ENCODE measurements around the gene CALD1. TPM values are rescaled to one million over a fixed set of nuclear protein-coding genes. Genes with fewer than 3 reads are reported as not detected.

Gene CALD1
- total and polyA plus RNA-seq, 11 donors = 89.6 to 186 (median 125) TPM

GRCh38 chr7:134784251-134785049 lies 5.0 kb downstream of the CALD1 start:
- WGBS, 4 donors = 75 to 90% (median 85%) methylated on average over 9 of the region's 9 CpGs
- H3K9me3 ChIP-seq = no peaks in the 10 kb centered on the region
- H3K4me3 ChIP-seq = peak overlapping the region in 1 of 12 donors; percentile 66
- peaks cover 0 to 20% (median 3%) of the 10 kb centered on the region in 9 donors for H3K36me3 ChIP-seq
- H3K27ac ChIP-seq = peak overlapping the region in 8 of 12 donors; percentile 9 to 92 (median 58)
- no peak for DNase-seq
- TF ChIP-seq CTCF (IDR thresholded peaks at IDR 0.05) = no peak
- TF ChIP-seq POLR2A (IDR thresholded peaks at IDR 0.05) = no peak
- no peaks in the 10 kb centered on the region for H3K27me3 ChIP-seq
- intact Hi-C loops (cut with DNase I) = loop anchor here in 9 of 10 donors (5.0 to 10.0 kb wide), 9 partner anchors 43 to 158 kb away; no protein-coding TSS in a partner anchor
- peaks cover 0 to 85% (median 57%) of the 10 kb centered on the region in 12 donors for H3K4me1 ChIP-seq
- ATAC-seq = no peak

- ATAC-seq (no peak), DNase-seq (no peak)
- H3K4me3 ChIP-seq = peak overlapping the region in 1 of 12 donors; percentile 14
- H3K36me3 ChIP-seq = peaks cover 0 to 20% (median 3%) of the 10 kb centered on the region in 9 donors
- no peaks in the 10 kb centered on the region for H3K27me3 ChIP-seq
- no peak for TF ChIP-seq CTCF (IDR thresholded peaks at IDR 0.05)
- TF ChIP-seq POLR2A (IDR thresholded peaks at IDR 0.05) = no peak
- no peaks in the 10 kb centered on the region for H3K9me3 ChIP-seq
- intact Hi-C loops (cut with DNase I) = loop anchor here in 6 of 10 donors (5.0 to 10.0 kb wide), 4 partner anchors 41 to 149 kb away; no protein-coding TSS in a partner anchor
- H3K27ac ChIP-seq = peak overlapping the region in 11 of 12 donors; percentile 7 to 92 (median 81)
- H3K4me1 ChIP-seq = peaks cover 0 to 99% (median 68%) of the 10 kb centered on the region in 12 donors
Measured at GRCh38 chr7:134785842-134786241, 6.4 kb downstream of the CALD1 start.

DNA sequence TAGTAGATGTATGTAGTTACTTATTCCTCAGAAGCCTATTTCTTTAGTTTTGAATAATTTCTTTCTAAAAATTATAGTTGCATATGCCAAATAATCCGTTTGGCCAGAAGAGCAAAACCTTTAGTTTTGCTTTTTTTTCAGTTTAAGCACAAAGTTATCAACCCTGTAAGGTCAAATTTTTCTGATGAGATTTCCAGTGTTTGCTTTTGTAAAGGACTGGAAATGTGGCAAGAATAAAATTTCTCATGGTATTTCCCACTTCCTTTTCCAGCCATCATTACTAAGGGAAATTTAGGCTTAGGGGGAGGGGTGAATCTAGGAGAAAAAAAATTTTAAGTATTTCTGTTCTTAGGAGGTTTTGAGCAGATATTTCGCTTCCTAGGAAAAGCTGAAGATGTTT lies 7.6 kb downstream of the CALD1 start:
- intact Hi-C loops (cut with DNase I) = loop anchor here in 6 of 10 donors (5.0 to 10.0 kb wide), 4 partner anchors 40 to 148 kb away; no protein-coding TSS in a partner anchor
- no peak for ATAC-seq
- Histone ChIP-seq H3K9me3 (no peaks in the 10 kb centered on the region), H3K27ac (peak overlapping the region; percentile 12 to 92 (median 84)), H3K4me3 (peak overlapping the region in 6 of 12 donors; percentile 6 to 24 (median 17)), H3K36me3 (peaks cover 0 to 20% (median 3%) of the 10 kb centered on the region in 9 donors), H3K27me3 (no peaks in the 10 kb centered on the region), H3K4me1 (peaks cover 0 to 99% (median 68%) of the 10 kb centered on the region in 12 donors)
- DNase-seq = no peak
- TF ChIP-seq CTCF (IDR thresholded peaks at IDR 0.05) = no peak
- no peak for TF ChIP-seq POLR2A (IDR thresholded peaks at IDR 0.05)
- WGBS, 4 donors = 43 to 56% (median 49%) methylated on average over 2 of the region's 2 CpGs

- 34 to 51% (median 44%) methylated on average over 3 of the region's 3 CpGs for WGBS, 4 donors
- Histone ChIP-seq H3K36me3 (peaks cover 0 to 20% (median 3%) of the 10 kb centered on the region in 9 donors), H3K4me3 (peak overlapping the region in 5 of 12 donors; percentile 10 to 24 (median 19)), H3K4me1 (peaks cover 0 to 99% (median 65%) of the 10 kb centered on the region in 12 donors), H3K27ac (peak overlapping the region; percentile 12 to 92 (median 84)), H3K9me3 (no peaks in the 10 kb centered on the region), H3K27me3 (no peaks in the 10 kb centered on the region)
- ATAC-seq = peak in 1 of 4 donors; percentile 48
- TF ChIP-seq POLR2A (IDR thresholded peaks at IDR 0.05) = no peak
- no peak for TF ChIP-seq CTCF (IDR thresholded peaks at IDR 0.05)
- intact Hi-C loops (cut with DNase I) = loop anchor here in 6 of 10 donors (5.0 to 10.0 kb wide), 4 partner anchors 40 to 147 kb away; no protein-coding TSS in a partner anchor
- no peak for DNase-seq
Measured at GRCh38 chr7:134787720-134788119, 8.3 kb downstream of the CALD1 start.
